SK-N-SH treated with all-trans-retinoic acid at 6 μM for 48 hours (cell line): ENCODE measurements around the gene UNC80.

ENCODE experiments used
- ARNTL ChIP-seq: fragments of 450-650 bp; formaldehyde crosslinking; IDR thresholded peaks from 2 replicates; pipeline ENCODE4 v1.5.0; 2020; ENCODE audit warnings: low read depth, mild to moderate bottlenecking, moderate library complexity, borderline replicate concordance
- CREB5 ChIP-seq: fragments of 250-450 bp; sonication (Bioruptor Pico); IDR thresholded peaks from 2 replicates; pipeline ENCODE4 v1.5.1; 2020; ENCODE audit warnings: low read depth, mild to moderate bottlenecking, moderate library complexity
- ESRRG ChIP-seq: fragments of 250-450 bp; sonication (Bioruptor Pico); IDR thresholded peaks from 2 replicates; pipeline ENCODE4 v1.6.1; 2021; ENCODE audit warnings: mild to moderate bottlenecking
- RARB ChIP-seq: fragments of 250-450 bp; sonication (Bioruptor Pico); IDR thresholded peaks from 2 replicates; pipeline ENCODE4 v1.8.0; 2021; ENCODE audit warnings: mild to moderate bottlenecking, moderate library complexity
- TSHZ2 ChIP-seq: fragments of 250-450 bp; sonication (Bioruptor Pico); IDR thresholded peaks from 2 replicates; pipeline ENCODE4 v1.5.0; 2020; ENCODE audit warnings: mild to moderate bottlenecking, moderate library complexity
- ZC3H10 ChIP-seq: fragments of 250-450 bp; sonication (Bioruptor Pico); IDR thresholded peaks from 2 replicates; pipeline ENCODE4 v1.5.1; 2021; ENCODE audit warnings: mild to moderate bottlenecking, moderate library complexity
- ZFP3 ChIP-seq: fragments of 250-450 bp; sonication (Bioruptor Pico); IDR thresholded peaks from 2 replicates; pipeline ENCODE4 v1.5.0; 2020; ENCODE audit warnings: mild to moderate bottlenecking, moderate library complexity
- ZNF70 ChIP-seq: fragments of 450-650 bp; formaldehyde crosslinking; IDR thresholded peaks from 2 replicates; pipeline ENCODE4 v1.5.0; 2020; ENCODE audit warnings: mild to moderate bottlenecking, moderate library complexity
- ZNF8 ChIP-seq: fragments of 450-650 bp; formaldehyde crosslinking; IDR thresholded peaks from 2 replicates; pipeline ENCODE4 v1.5.0; 2020; ENCODE audit warnings: mild to moderate bottlenecking, moderate library complexity
- TF ChIP-seq, protein P1 (sequence below): fragments of 250-450 bp; sonication (Bioruptor Pico); IDR thresholded peaks from 2 replicates; pipeline ENCODE4 v1.5.1; 2021; ENCODE audit warnings: mild to moderate bottlenecking, moderate library complexity

- no peak for TF ChIP-seq RARB (CRISPR knock-in tag)
- TF ChIP-seq ESRRG (CRISPR knock-in tag), result no peak
- no peak for TF ChIP-seq CREB5 (CRISPR knock-in tag)
- no peak for TF ChIP-seq ZC3H10 (CRISPR knock-in tag)
- no peak for TF ChIP-seq ZFP3 (CRISPR knock-in tag)
- TF ChIP-seq ARNTL (CRISPR knock-in tag), result no peak
- TF ChIP-seq TSHZ2 (CRISPR knock-in tag), result no peak
- no peak for TF ChIP-seq ZNF70 (CRISPR knock-in tag)
- no peak for TF ChIP-seq ZNF8 (CRISPR knock-in tag)
- TF ChIP-seq, protein P1, sequence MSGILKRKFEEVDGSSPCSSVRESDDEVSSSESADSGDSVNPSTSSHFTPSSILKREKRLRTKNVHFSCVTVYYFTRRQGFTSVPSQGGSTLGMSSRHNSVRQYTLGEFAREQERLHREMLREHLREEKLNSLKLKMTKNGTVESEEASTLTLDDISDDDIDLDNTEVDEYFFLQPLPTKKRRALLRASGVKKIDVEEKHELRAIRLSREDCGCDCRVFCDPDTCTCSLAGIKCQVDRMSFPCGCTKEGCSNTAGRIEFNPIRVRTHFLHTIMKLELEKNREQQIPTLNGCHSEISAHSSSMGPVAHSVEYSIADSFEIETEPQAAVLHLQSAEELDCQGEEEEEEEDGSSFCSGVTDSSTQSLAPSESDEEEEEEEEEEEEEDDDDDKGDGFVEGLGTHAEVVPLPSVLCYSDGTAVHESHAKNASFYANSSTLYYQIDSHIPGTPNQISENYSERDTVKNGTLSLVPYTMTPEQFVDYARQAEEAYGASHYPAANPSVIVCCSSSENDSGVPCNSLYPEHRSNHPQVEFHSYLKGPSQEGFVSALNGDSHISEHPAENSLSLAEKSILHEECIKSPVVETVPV (CRISPR knock-in tag), result no peak
Measured at GRCh38 chr2:209918251-209918650, 146.6 kb downstream of the UNC80 start.
